ENCODE data around the gene GASK1A.
"Not testable (repeated sequence)": the region's sequence is repeated elsewhere in the genome, so short reads cannot be mapped to it uniquely, and the experiment has no call there.

GASK1A gene

GRCh38 chr3:43034200-43034599, 55.1 kb downstream of the GASK1A start:
- DNase-seq: no peak

GRCh38 chr3:43034911-43035310, 55.8 kb downstream of the GASK1A start:
- no peak for DNase-seq

- no peak for DNase-seq
Observed at GRCh38 chr3:43035801-43036365, 56.8 kb downstream of the GASK1A start.

DNA sequence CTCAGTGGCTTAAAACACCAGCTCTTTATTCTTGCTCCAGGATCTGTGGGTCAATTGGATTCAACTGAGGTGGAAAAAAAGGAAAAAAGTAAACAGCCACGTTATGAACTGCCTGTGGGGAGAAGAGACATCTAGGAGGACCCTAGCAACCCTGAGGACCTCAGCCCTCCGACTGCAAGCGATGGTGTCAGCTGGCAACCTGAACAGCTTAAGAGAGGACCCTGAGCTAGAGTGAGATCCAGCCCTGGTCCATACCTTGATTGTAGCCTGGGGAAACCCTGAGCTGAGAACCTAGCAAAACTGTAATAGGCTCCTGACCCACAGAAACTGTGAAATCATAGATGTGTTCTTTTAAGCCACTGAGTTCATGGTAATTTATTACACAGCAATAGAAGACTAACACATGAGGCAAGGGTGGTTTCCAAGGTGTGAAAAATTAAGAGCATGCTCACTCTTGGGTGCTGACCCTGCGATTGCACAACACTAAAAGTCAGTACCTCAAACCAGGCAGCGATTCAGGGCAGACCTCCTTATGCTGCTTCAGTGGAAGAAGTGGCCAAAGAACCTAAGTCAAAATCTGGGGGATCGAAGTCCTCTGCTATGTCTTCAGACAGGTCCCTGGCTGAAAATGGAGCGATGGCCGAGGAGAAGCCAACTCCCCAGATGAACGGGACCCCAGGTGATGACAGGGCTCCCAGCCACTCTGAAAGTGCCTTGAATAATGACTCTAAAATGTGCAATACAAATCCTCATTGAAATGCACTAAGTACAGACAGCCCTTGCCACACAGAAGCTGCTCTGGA, 57.7 kb downstream of the GASK1A start:
- DNase-seq: no peak

DNA sequence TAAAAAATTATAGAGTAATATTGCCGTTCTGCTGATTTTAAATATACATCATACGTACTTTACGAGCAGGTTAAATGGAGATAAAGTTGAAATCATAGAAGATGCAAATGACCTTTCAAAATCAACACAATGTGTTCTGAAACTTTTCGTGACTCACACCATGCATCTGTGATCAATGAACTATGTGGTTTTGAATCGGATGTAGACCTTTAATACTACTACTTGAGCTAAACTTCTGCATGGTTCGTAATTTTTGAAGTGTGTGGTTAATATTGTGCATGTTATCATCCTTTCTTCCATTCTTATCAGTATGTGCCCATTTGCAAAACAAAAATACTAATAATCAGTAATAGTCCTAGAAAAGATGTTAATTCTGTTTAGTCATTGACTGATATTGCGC, 58.9 kb downstream of the GASK1A start:
- no peak for DNase-seq

DNA sequence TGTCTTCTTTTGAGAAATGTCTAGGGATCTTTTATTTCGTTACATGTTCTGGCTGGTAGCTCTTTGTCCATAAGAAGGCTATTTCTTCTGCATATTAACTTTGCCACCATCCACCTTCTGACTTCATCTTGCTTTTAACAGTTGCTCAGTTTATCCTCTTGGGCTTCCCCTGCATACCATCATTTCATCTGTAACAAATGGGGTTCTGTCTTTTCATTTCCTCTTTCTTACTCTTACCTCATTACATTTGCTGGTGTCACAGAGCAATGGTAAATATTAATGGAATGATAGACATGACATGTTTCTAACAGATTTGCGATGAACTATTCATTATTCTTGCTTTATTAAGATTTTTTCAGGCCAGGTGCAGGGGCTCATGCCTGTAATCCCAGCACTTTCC, 62.4 kb downstream of the GASK1A start:
- DNase-seq: no peak

- no peak for DNase-seq
Observed at GRCh38 chr3:43043071-43043766, 64.1 kb downstream of the GASK1A start.

DNA sequence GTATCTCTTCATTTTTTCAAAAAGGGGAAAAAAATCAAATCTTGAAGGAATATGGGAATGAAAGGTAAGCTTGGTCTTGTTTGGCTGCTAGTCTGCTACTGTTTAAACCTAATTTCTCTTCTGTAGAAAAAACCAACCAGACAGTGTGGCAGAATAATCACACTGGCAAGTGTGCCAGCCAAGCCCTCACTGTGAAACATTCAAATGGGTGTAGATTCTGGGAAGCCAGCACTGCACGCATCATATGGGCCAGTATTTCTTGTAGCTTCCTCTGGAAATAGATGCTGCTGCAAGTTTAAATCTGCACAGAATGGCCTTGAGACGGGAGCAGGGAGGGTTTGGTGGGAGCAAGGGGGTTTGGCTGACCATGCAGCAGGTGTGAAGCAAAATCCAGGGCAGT, 64.7 kb downstream of the GASK1A start:
- DNase-seq: no peak

GRCh38 chr3:43045079-43045478, 66.0 kb downstream of the GASK1A start:
- not testable (repeated sequence) for DNase-seq

GRCh38 chr3:43046583-43046982, 67.5 kb downstream of the GASK1A start:
- no peak for DNase-seq

GRCh38 chr3:43048470-43048869, 69.4 kb downstream of the GASK1A start:
- no peak for DNase-seq

DNA sequence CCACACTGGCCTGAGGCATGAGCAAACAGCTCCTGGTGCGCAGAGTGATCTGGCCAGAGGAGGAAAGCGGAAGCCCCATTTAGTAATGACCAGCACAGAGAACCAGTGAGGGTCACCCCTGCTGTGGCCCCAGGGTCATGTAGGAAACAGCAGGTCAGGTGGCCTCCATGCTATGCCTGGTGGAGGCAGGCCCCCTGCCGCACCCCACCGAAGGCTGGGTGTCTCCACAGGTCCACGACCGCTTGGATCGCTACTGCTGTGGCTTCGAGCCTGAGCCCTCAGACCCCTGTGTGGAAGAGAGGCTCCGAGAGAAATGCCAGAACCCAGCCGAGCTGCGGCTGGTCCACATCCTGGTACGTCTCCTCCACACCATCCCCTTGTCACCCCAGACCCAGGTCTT, 74.2 kb downstream of the GASK1A start:
- no peak for DNase-seq

- DNase-seq: no peak
Observed at GRCh38 chr3:43054754-43055153, 75.6 kb downstream of the GASK1A start.

DNA sequence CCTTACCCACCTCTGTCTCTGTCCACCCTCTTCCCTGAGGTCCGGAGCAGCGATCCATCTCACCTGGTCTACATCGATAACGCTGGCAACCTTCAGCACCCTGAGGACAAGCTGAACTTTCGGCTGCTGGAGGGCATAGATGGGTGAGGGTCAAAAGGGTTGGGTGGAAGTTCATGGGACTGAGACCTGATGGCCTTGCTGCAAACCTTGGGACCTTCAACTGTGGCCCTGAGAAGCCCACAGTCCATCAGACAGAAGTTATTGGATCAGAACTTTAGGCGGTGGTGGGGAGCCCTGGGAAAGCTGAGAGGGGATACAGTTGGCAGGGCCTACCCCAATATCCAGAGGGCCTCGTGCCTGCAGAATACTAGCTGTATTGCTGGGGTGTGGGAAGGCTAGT, 76.3 kb downstream of the GASK1A start:
- no peak for DNase-seq

DNA sequence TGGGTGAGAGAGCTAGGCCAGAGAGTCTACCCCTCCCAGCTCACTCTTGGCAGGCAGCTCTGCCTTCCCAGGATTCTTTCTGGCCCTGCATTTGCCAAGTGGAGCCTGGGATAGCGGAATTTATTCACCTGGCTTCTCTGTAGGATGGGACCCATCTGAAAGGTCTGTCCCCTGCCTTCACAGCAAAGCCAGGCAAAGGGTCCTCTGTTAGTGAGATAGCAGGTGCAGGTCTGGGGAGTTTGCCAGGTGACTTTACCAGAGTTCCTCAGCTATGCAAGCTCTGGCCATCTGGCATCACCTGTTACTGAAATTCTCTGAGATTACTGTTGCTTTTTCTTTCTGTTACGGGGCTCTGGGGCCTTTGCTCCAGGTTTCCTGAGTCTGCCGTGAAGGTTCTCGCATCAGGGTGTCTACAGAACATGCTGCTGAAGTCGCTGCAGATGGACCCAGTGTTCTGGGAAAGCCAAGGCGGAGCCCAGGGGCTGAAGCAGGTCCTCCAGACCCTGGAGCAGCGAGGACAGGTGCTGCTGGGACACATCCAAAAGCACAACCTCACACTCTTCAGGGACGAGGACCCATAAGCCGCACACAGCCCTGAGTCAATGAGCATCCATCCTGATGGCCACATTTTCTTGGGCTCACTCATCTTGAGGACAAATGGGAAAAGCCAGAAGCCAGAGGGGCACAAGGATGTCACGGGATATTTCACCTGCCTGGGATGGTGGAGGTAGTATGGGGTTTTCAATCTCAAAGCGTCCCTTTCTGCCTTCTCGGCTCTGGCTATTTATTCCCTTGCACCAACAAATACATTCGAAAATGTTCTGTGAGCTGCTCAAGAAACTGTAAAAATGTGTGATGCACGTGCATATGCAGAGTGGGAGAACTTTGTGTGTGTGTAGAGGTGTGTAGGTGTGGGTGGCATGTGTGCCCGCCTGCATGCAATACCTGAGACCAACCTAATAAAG, 77.0 kb downstream of the GASK1A start:
- no peak for DNase-seq

- DNase-seq: no peak
Observed at GRCh38 chr3:43059456-43059855, 80.3 kb downstream of the GASK1A start.

- DNase-seq: no peak
Observed at GRCh38 chr3:43061101-43061895, 82.2 kb downstream of the GASK1A start.

DNA sequence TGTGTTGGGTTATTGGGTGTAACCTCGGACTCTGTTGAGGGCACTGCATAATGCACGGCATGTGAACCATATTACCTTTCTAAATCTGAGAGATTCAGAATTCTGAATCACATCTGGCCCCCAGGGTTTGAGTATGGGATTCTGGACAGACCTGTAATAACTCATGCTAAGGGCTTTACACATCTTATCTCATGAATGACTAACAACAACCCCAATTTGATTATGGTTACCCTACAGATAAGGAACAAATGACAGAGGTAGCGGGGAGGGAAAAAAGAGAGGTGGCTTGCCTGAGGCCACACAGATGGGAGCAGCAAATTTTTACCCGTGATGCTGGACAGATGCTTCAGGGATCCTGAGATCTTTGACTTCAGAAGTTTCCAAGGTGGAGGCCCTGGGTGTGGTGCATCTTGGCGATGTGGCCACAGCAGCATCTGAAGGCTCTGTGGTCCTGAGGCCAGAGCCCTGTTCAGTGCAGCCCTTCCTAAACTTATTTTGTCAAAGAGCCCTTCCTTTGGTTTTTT, 83.0 kb downstream of the GASK1A start:
- DNase-seq: no peak

- DNase-seq: no peak
Observed at GRCh38 chr3:43062564-43063040, 83.5 kb downstream of the GASK1A start.

DNA sequence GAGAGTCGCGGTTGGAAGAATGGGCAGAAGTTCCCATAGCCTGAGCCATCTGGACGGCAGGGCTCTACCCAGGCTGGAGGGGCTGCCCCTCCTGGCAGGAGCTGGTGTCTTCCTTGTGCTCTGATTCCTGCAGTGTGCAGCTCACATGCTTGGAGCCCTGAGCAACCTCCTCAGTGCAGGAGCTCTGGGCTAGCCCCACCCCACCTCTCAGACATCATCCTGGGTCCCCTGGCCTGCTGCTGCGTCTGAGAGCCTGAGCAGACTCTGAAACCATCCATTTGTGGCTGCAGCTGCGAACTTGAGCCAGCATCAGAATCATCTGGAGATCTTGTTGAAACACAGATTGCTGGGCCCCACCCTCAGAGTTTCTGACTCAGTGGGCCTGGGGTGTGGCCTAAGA, 84.0 kb downstream of the GASK1A start:
- no peak for DNase-seq

- DNase-seq: not testable (repeated sequence)
Observed at GRCh38 chr3:43070670-43071069, 91.6 kb downstream of the GASK1A start.

Data from NCI-H446 (cell line).